ENCODE data around the gene PTGIR.

Gene PTGIR

DNA sequence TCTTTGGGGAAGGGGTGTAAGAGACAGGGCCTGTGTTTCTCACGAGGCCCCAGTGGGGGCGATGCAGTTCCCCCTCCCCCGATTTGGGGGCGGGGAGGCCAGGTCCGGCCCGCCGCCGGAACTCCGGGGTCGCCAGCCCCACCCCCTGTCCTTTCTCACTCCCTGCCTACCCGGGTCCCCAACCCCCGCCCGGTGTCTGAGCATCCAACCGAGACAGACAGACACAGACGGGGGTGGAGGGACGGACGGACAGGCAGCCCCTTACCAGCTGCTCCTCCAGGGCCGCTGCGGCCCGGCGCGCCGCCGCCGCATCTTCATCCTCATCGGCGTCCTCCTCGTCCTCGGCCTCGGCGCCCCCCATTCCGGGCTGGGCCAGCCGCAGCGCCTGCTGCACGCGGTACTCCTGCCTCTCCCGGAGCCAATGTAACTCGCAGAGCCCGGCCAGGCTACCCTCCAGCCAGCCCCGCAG, 35.7 kb upstream of the PTGIR start:
- DNase-seq (ENCODE audit: insufficient read length, low spot score) (no peak), FAIRE-seq (no peak)
- TF ChIP-seq, protein P1, sequence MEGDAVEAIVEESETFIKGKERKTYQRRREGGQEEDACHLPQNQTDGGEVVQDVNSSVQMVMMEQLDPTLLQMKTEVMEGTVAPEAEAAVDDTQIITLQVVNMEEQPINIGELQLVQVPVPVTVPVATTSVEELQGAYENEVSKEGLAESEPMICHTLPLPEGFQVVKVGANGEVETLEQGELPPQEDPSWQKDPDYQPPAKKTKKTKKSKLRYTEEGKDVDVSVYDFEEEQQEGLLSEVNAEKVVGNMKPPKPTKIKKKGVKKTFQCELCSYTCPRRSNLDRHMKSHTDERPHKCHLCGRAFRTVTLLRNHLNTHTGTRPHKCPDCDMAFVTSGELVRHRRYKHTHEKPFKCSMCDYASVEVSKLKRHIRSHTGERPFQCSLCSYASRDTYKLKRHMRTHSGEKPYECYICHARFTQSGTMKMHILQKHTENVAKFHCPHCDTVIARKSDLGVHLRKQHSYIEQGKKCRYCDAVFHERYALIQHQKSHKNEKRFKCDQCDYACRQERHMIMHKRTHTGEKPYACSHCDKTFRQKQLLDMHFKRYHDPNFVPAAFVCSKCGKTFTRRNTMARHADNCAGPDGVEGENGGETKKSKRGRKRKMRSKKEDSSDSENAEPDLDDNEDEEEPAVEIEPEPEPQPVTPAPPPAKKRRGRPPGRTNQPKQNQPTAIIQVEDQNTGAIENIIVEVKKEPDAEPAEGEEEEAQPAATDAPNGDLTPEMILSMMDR (IDR thresholded peaks at IDR 0.05; ENCODE audit: insufficient read depth, missing control alignments) = no peak

- FAIRE-seq = no peak
- no peak for DNase-seq (ENCODE audit: insufficient read length, low spot score)
- TF ChIP-seq, protein P1 (IDR thresholded peaks at IDR 0.05; ENCODE audit: insufficient read depth, missing control alignments) = no peak
These were observed 35.2 kb upstream of the PTGIR start for GRCh38 chr19:46660008-46660517.

GRCh38 chr19:46659151-46660007, 34.5 kb upstream of the PTGIR start:
- TF ChIP-seq, protein P1 (IDR thresholded peaks at IDR 0.05; ENCODE audit: insufficient read depth, missing control alignments) = no peak
- no peak for FAIRE-seq
- no peak for DNase-seq (ENCODE audit: insufficient read length, low spot score)

GRCh38 chr19:46656541-46656940, 31.7 kb upstream of the PTGIR start:
- TF ChIP-seq, protein P1 (IDR thresholded peaks at IDR 0.05; ENCODE audit: insufficient read depth, missing control alignments) = no peak
- DNase-seq (ENCODE audit: insufficient read length, low spot score) (no peak), FAIRE-seq (no peak)

DNA sequence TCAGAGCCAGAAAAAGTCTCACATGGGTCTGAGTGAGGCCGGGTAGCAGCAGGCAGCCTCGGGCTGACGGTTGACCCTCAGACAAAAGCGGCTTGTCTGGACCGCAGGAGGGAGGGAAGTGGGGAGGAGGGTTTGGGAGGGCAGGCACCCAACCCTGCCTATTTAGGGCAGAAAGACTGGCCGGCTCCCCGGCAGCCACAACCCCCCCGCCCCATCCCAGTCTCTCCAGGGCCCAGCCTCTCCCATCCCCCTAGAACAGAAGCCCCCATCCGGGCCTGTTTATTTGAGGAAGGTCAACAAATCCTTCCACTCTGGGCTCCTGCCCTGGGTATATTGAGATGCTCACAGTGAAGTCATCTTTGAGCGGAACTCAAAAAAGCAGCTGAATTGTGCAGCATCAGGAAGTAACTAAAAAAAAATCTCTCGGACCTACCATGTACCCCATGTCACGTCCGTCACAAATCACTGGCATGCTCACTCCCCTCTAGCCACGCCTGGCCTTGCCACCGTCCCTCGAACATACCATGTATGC, 29.8 kb upstream of the PTGIR start:
- TF ChIP-seq, protein P1 (IDR thresholded peaks at IDR 0.05; ENCODE audit: insufficient read depth, missing control alignments) = no peak
- FAIRE-seq = no peak
- no peak for DNase-seq (ENCODE audit: insufficient read length, low spot score)

- FAIRE-seq (no peak), DNase-seq (ENCODE audit: insufficient read length, low spot score) (no peak)
- TF ChIP-seq, protein P1 (IDR thresholded peaks at IDR 0.05; ENCODE audit: insufficient read depth, missing control alignments) = no peak
These were observed 25.6 kb upstream of the PTGIR start for GRCh38 chr19:46650445-46650844.

Measured in D721Med (cell line).